Panc1 (cell line): Measurements from ENCODE around the gene CDK11A. TPM values are rescaled to one million over a fixed set of nuclear protein-coding genes. Genes with fewer than 3 reads are reported as not detected.

ENCODE experiments used
- ATAC-seq: fragments of 200-7000 bp; cut with Tn5 transposase; 2 replicates; pipeline ENCODE4 v1.9.1; 2020; ENCODE audit warnings: mild to moderate bottlenecking, moderate library complexity
- BruUV-seq: library from RNA; stranded (reverse); fragments of 400-500 nt; replicated peaks from 2 replicates; lab custom pipeline; 2021; lab: Mats Ljungman, UMichigan
- CTCF ChIA-PET: fragments of 300-600 bp; sonication (Branson Sonifier 250); formaldehyde crosslinking; loops from one replicate; lab custom pipeline; 2022; ENCODE audit warnings: antibody characterized with exemption; lab: Charles Lee
- POLR2A ChIA-PET: fragments of 300-600 bp; sonication (Branson Sonifier 250); formaldehyde crosslinking; loops from one replicate; lab custom pipeline; 2022; ENCODE audit warnings: antibody characterized with exemption; lab: Charles Lee
- DNase-seq: peaks from one replicate; pipeline ENCODE4 v3.0.0-alpha.2; 2010; ENCODE audit warnings: low read depth, low spot score
- H3K27ac ChIP-seq: 2 replicates; pipeline ENCODE4 v1.5.1; 2011; ENCODE audit warnings: mild to moderate bottlenecking, low read length, inconsistent platforms
- H3K27me3 ChIP-seq: fragments of 200-500 bp; sonication (Bioruptor generic); 2 replicates; pipeline ENCODE4 v1.6.0; 2014; ENCODE audit warnings: low read length, inconsistent platforms; ENCODE audit not compliant: control insufficient read depth, insufficient read depth
- H3K36me3 ChIP-seq: fragments of 200-500 bp; sonication (Bioruptor generic); 2 replicates; pipeline ENCODE4 v1.5.1; 2014; ENCODE audit warnings: inconsistent platforms, mild to moderate bottlenecking, low read length, moderate library complexity; ENCODE audit not compliant: control insufficient read depth, insufficient read depth
- H3K4me1 ChIP-seq: 2 replicates; pipeline ENCODE4 v1.5.1; 2011; ENCODE audit warnings: inconsistent platforms, mild to moderate bottlenecking, low read length, moderate library complexity; ENCODE audit not compliant: control insufficient read depth, insufficient read depth
- H3K4me3 ChIP-seq, 2 experiments: 2 replicates each; pipeline ENCODE4 v1.5.1; 2011 to 2012; ENCODE audit warnings: low read depth in 2 of 2, low read length in 2 of 2, mild to moderate bottlenecking in 2 of 2, inconsistent platforms in 1 of 2, moderate library complexity in 1 of 2
- H3K9me3 ChIP-seq: fragments of 200-500 bp; sonication (Bioruptor generic); 2 replicates; pipeline ENCODE4 v1.5.1; 2014; ENCODE audit warnings: low read depth, mild to moderate bottlenecking, inconsistent platforms, low read length, moderate library complexity; ENCODE audit not compliant: control insufficient read depth, insufficient read depth
- CTCF ChIP-seq: fragments of 450-650 bp; IDR thresholded peaks from 2 replicates; pipeline ENCODE4 v1.5.1; 2017; ENCODE audit warnings: mild to moderate bottlenecking
- POLR2AphosphoS5 ChIP-seq: IDR thresholded peaks from 2 replicates; pipeline ENCODE4 v1.6.1; 2012; ENCODE audit warnings: mild to moderate bottlenecking, low read depth, low read length, moderate library complexity
- REST ChIP-seq, 2 experiments: IDR thresholded peaks; 2 replicates each; pipeline ENCODE4 v1.6.1; 2011 to 2012; ENCODE audit warnings: low read depth in 2 of 2, control low read depth in 1 of 2, low read length in 1 of 2, mild to moderate bottlenecking in 1 of 2, moderate library complexity in 1 of 2; ENCODE audit not compliant: insufficient read depth in 1 of 2
- in situ Hi-C: cut with HindIII; loops from 2 replicates; pipeline ENCODE4 v1.10.0; 2016; ENCODE audit warnings: low sequenced_read_pairs, low pct_unique_long_range_greater_than_20kb
- intact Hi-C: fragments of 100-400 bp; cut with micrococcal nuclease; formaldehyde crosslinking; loops from one replicate; pipeline ENCODE4 v1.10.0; 2022; ENCODE audit not compliant: unreplicated experiment
- total RNA-seq: library from RNA; stranded (reverse); gene quantifications from one replicate; pipeline ENCODE4 v1.2.1, GENCODE V29; 2021; ENCODE audit not compliant: unreplicated experiment

Gene CDK11A
- total RNA-seq, 1 experiment from 2014 or later, result 83.6 TPM

- H3K27ac ChIP-seq, result no peak overlapping the region
- no TSS peak for BruUV-seq
- CTCF ChIA-PET, result interaction anchor here (1.0 kb wide), 1 partner anchor 12 kb away, joined by 4 read pairs; no protein-coding TSS in a partner anchor
- no peaks in the 10 kb centered on the region for H3K4me1 ChIP-seq
- in situ Hi-C loops, result no loop called here
- TF ChIP-seq CTCF, result no peak
- H3K9me3 ChIP-seq, result no peaks in the 10 kb centered on the region
- POLR2A ChIA-PET, result no interaction called here
- DNase-seq (no peak), ATAC-seq (no peak)
- intact Hi-C loops, result no loop called here
- H3K27me3 ChIP-seq, result no peaks in the 10 kb centered on the region
- H3K4me3 ChIP-seq, result no peak overlapping the region
- H3K36me3 ChIP-seq, result peaks cover 2% of the 10 kb centered on the region; the same call in 1 of the 2 replicates
Measured at GRCh38 chr1:1666526-1666925, 57.6 kb downstream of the CDK11A start.

- no peaks in the 10 kb centered on the region for H3K9me3 ChIP-seq
- no peaks in the 10 kb centered on the region for H3K4me1 ChIP-seq
- no TSS peak for BruUV-seq
- TF ChIP-seq REST (IDR thresholded peaks at IDR 0.05; ENCODE audit: insufficient read depth in 1 of 2, low read depth in 2 of 2, low read length in 1 of 2) (no peak), CTCF (peak; percentile 84), POLR2AphosphoS5 (no peak)
- intact Hi-C loops, result no loop called here
- H3K27ac ChIP-seq, result no peak overlapping the region
- no peak for DNase-seq
- 0 out of 2 replicates have a peak, but pooled peaks have one; percentile 22 for ATAC-seq
- ChIA-PET CTCF (interaction anchor here (0.5 to 1.0 kb wide), 3 partner anchors 13 to 138 kb away, joined by 3 to 4 read pairs (median 3); no protein-coding TSS in a partner anchor), POLR2A (no interaction called here)
- in situ Hi-C loops, result no loop called here
- H3K36me3 ChIP-seq, result peaks cover 2% of the 10 kb centered on the region; the same call in 1 of the 2 replicates
- no peaks in the 10 kb centered on the region for H3K27me3 ChIP-seq
- no peak overlapping the region for H3K4me3 ChIP-seq
Measured at GRCh38 chr1:1665815-1666251, 58.3 kb downstream of the CDK11A start.
